ENCODE data around the gene ACP5.

GRCh38 chr19:11578258-11579142, 1.1 kb upstream of the ACP5 start:
- no peak for TF ChIP-seq CTCF (IDR thresholded peaks at IDR 0.05)
- TF ChIP-seq POLR2A (IDR thresholded peaks at IDR 0.05): no peak

Data from Peyer's patch (tissue), 4 donors.